Hematopoietic multipotent progenitor cell treated with erythropoietin and hydrocortisone succinate and interleukin-3 and kit ligand, for 6 days (in vitro differentiated cells): ENCODE data around the gene DCD.
"Not testable (repeated sequence)": the region's sequence is repeated elsewhere in the genome, so short reads cannot be mapped to it uniquely, and the experiment has no call there.

Source experiments
- DNase-seq: peaks from one replicate; pipeline ENCODE4 v3.0.0-alpha.2; 2015

DCD gene

GRCh38 chr12:54650889-54651288 is 2.7 kb upstream of the DCD start:
- no peak for DNase-seq

DNA sequence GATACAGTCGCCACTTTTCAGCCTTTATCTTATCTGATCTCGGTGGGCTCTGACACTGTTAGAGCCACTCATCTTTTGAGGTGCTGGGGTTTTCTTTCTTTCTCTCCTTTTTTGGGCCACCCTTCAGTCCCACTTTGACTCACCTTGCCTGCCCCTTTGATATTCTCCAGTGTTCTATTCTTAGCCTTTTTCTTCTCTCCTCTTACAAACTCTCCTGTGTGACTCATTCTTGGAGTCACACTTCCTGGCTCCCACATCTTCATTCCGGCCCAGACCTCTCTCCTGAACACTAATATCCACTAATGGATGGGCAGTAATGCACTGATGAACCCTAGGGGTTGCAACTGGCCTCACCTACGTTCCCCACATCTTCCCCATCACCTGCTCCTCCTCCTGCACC is 2.2 kb upstream of the DCD start:
- no peak for DNase-seq

GRCh38 chr12:54649825-54650224 is 1.7 kb upstream of the DCD start:
- DNase-seq = no peak

DNA sequence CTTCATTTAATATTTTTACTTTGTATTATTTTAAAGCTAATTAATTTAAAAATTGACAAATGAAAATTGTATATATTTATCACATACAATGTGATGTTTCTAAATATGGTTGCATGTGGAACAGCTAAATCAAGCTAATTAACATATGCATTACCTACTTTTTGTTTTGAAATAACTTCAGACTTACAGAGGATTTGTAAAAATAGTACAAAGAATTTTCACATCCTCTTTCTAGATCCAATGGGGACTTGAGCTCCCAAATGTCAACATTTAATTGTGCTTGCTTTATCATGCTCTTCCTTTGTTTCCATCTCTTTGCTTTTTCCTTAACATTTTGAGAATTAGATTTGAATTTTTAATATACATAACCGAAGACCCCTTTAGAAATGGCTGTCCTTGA is 6.6 kb downstream of the DCD start:
- DNase-seq = no peak

- DNase-seq = no peak
These were observed 7.1 kb downstream of the DCD start for GRCh38 chr12:54641089-54641488.

DNA sequence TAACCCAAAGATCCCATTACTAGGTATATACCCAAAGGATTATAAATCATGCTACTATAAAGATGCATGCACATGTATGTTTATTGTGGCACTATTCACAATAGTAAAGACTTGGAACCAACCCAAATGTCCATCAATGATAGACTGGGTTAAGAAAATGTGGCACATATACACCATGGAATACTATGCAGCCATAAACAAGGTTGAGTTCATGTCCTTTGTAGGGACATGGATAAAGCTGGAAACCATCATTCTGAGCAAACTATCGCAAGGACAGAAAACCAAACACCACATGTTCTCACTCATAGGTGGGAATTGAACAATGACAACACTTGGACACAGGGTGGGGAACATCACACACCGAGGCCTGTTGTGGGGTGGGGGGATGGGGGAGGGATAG is 9.1 kb downstream of the DCD start:
- DNase-seq = not testable (repeated sequence)

GRCh38 chr12:54634795-54635194 is 13.4 kb downstream of the DCD start, which contains the start of gene LACRT:
TSS of gene LACRT (minus strand) at chr12:54634895. CDS start at chr12:54634841, 54 bp downstream.
- no peak for DNase-seq

DNA sequence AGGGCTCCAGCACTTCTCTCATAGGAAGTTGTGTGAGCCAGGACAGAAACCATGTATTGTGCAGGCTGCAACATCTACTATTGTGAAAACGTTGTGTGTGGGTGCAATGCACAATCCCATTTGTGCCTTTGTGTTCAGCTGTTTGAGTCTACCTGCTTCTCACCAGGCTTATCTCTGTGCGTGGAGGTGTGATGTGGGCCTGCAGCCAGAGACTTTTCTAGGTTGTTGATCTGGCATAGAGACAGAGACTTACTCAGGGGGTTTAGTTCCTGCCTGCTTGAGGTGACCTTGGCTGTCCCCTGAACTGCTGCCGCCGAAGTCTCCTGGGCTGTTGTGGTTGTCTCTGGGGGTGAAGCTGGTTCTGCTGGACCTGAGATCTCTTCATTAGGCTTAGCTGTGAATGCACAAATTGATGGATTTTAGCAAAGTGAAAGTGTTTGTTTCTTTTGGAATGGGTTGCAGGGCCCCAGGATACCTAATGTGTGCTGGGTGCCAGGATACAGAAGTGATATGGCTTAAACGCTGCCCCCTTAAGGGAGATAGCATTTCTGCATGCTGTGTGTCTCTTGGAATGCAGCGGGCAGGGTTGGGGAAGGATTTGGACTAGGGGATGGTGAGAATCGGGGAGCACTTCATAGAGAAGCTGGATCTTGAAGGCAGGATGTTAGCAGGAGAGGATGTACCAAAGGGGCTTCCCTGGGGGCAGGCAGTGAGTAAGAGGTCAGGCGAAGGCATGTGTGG is 16.0 kb downstream of the DCD start:
- DNase-seq = peak; percentile 19

- no peak for DNase-seq
These were observed 16.6 kb downstream of the DCD start for GRCh38 chr12:54631551-54631950.

DNA sequence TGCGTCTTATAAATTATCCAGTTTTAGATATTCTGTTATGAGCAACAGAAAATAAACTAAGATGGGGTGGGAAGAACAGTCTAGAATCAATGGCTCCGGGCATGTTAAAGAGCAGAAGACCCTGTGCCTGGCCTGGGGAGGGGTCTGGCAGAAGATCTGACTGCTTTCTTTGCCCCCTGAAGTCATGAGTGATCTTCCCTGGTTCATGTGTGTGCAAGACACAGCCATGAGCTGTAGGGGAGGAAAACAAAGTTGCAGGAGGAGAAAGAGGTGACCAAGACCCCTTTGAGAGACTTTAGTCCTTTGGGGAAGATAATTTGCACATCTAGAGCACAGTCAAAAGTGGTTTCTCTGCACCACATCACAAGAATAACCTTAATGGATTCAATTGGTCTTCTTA is 18.2 kb downstream of the DCD start:
- no peak for DNase-seq

DNA sequence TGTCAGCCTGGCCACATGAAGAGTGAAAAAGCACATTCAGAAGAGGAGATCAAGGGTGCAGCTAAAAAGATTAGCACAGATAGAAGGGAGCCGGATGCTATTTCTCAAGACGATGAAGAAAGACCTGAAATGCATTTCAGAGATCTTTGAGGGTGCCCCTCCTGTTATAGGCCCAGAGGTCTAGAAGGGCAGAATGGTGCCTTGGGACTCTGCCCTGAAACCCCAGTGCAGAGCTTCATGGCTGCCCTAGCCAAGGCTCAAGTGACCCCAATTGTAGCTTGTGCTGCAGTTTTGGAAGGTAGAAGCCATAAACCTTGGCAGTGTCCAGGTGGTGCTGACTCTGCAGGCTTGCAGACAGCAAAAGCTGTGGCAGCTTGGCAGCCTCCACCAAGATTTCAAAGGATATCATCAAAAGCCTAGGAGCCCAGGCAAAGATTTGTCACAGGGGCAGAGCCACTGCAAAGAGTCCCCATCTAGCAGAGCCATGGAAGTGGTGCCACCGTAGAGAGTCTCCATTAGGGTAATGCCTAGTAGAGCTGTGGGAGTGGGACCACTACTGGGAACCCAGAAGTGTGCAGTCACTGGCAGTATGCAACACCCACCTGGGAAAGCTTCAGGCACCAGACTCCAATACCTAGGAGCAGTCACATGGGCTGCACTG is 19.8 kb downstream of the DCD start:
- no peak for DNase-seq

DNA sequence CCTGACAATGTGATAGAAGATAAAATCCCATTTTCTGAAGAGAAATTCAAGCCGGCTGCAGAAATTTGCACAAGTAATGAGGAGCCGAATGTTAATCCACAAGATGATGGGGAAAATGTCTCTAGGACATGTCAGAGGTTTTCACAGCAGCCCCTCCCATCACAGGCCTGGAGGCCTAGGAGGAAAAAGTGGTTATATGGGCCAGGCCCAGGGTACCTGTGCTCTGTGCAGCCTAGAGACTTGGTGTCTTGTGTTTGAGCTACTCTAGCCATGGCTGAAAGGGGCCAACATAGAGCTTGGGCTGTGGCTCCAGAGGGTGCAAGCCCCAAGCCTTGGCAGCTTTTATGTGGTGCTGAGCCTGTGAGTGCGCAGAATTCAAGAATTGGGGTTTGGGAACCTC is 20.9 kb downstream of the DCD start:
- no peak for DNase-seq

DNA sequence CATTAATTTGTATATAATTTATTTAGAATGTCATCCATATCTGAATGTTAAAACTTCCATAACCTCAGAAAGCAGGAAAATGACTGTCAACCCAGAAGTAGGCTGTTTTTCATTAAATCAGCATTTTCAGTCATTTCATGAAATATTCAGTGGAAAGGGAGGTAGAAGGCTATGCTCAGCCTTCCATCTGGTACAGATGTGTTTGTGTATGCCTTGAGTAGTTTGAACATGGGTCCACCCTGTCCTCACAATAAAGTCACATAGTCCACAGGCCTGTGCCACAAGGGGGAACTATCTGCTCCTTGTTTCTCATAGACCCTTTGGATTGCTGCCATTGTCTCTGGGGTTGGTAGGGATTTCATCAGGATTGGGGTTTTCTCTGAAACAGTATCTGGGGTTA is 22.6 kb downstream of the DCD start:
- no peak for DNase-seq

GRCh38 chr12:54624315-54625279 is 23.6 kb downstream of the DCD start:
- DNase-seq = peak; percentile 23

GRCh38 chr12:54622463-54623183 is 25.5 kb downstream of the DCD start:
- peak; percentile 57 for DNase-seq

- DNase-seq = peak; percentile 65
These were observed 31.1 kb downstream of the DCD start for GRCh38 chr12:54616933-54617680.

- DNase-seq = no peak
These were observed 35.9 kb downstream of the DCD start for GRCh38 chr12:54612225-54612750.

- DNase-seq = no peak
These were observed 36.4 kb downstream of the DCD start for GRCh38 chr12:54611715-54612149.

- DNase-seq = no peak
These were observed 39.4 kb downstream of the DCD start for GRCh38 chr12:54608769-54609168.

DNA sequence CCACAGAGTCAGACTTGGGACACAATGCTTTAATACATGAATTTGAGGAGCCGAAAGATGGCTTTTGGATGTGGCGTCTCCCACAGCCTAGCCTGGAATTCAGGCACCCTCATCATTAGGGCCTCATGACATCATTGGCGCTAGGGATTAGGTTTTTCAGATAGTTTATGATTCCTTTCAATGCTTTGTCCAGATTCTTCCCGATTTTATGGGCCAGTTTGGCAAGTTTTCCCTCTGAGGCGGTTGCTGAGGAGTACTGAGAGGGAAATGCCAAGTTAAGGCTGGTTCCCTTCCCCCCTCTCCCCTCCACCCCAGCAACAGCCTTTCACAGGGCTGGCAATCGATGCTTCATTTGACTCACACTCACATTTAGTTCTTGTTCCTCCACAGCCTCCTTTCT is 40.0 kb downstream of the DCD start:
- no peak for DNase-seq

DNA sequence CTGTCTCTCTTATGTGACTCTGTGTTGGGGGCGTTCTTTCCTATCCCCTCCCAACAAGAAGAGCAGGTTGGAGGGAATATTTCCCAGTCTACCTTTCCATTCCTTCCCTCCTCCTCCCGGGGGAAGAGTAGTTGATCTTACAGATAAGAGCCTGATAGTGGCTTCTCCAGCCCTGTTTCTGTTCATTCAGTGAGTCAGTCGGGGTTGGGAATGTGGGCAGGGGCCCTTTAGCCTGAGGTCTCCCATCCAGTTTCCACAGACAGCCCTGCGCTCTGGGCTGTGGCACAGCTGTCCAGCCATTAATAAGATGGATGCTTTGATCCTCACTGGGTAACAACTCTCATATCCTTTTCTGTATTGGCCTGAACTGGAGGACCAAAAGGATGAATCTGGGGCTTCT is 41.6 kb downstream of the DCD start:
- no peak for DNase-seq
